ENCODE data around the gene CDC14B.

- TF ChIP-seq GATA2 (IDR thresholded peaks at IDR 0.05; ENCODE audit: low read depth, low read length) (no peak), GATA3 (IDR thresholded peaks at IDR 0.05; ENCODE audit: low read depth, low read length) (no peak)
These were observed 132.6 kb downstream of the CDC14B start for GRCh38 chr9:96487029-96487396.
